DND-41 (cell line): ENCODE data around the gene GID8.

Source experiments
- ATAC-seq: fragments of 200-7000 bp; cut with Tn5 transposase; 3 replicates; pipeline ENCODE4 v1.9.1; 2021; ENCODE audit warnings: low read depth; ENCODE audit not compliant: insufficient read depth
- DNase-seq: peaks from one replicate; pipeline ENCODE4 v3.0.0-alpha.2; 2020
- H2AFZ ChIP-seq: 2 replicates; pipeline ENCODE4 v1.6.0; 2012; ENCODE audit warnings: low read depth, low read length
- H3K27ac ChIP-seq: 2 replicates; pipeline ENCODE4 v1.5.1; 2012; ENCODE audit warnings: low read length, inconsistent platforms
- H3K27me3 ChIP-seq: fragments of 200-600 bp; sonication (generic); 2 replicates; pipeline ENCODE4 v1.6.0; 2012; ENCODE audit warnings: low read length, mild to moderate bottlenecking, inconsistent platforms; ENCODE audit not compliant: insufficient read depth, poor library complexity
- H3K36me3 ChIP-seq: 2 replicates; pipeline ENCODE4 v1.5.1; 2012; ENCODE audit warnings: low read length, inconsistent platforms; ENCODE audit not compliant: insufficient read depth
- H3K4me1 ChIP-seq: 2 replicates; pipeline ENCODE4 v1.5.1; 2012; ENCODE audit warnings: mild to moderate bottlenecking, low read length; ENCODE audit not compliant: insufficient read depth
- H3K4me2 ChIP-seq: 2 replicates; pipeline ENCODE4 v1.6.0; 2012; ENCODE audit warnings: mild to moderate bottlenecking, moderate library complexity, low read length, inconsistent platforms; ENCODE audit not compliant: insufficient read depth
- H3K4me3 ChIP-seq, 2 experiments: fragments of 200-600 bp in 1 of 2; shearing (Covaris generic) in 1 of 2; 2 replicates each; pipeline ENCODE4 v1.5.1; 2012 to 2016; ENCODE audit warnings: inconsistent platforms in 2 of 2, low read length in 2 of 2, mild to moderate bottlenecking in 2 of 2, low read depth in 1 of 2, moderate library complexity in 1 of 2
- H3K79me2 ChIP-seq: 2 replicates; pipeline ENCODE4 v1.6.0; 2012; ENCODE audit warnings: low read length, inconsistent platforms; ENCODE audit not compliant: insufficient read depth
- H3K9ac ChIP-seq: 2 replicates; pipeline ENCODE4 v1.6.0; 2012; ENCODE audit warnings: low read depth, mild to moderate bottlenecking, inconsistent platforms, low read length, moderate library complexity
- H3K9me3 ChIP-seq: 2 replicates; pipeline ENCODE4 v1.5.1; 2012; ENCODE audit warnings: low read length, moderate library complexity, mild to moderate bottlenecking, inconsistent platforms; ENCODE audit not compliant: insufficient read depth, severe bottlenecking
- H4K20me1 ChIP-seq: 2 replicates; pipeline ENCODE4 v1.6.0; 2012; ENCODE audit warnings: low read length; ENCODE audit not compliant: insufficient read depth
- EZH2 ChIP-seq: IDR thresholded peaks from 3 replicates; pipeline ENCODE4 v1.6.1; 2012; ENCODE audit warnings: borderline replicate concordance, low read depth, mild to moderate bottlenecking, moderate library complexity, low read length, inconsistent platforms; ENCODE audit not compliant: severe bottlenecking
- TF ChIP-seq, protein P1 (sequence below): IDR thresholded peaks from 2 replicates; pipeline ENCODE4 v1.5.1; 2012; ENCODE audit warnings: borderline replicate concordance, low read length, moderate library complexity, mild to moderate bottlenecking; ENCODE audit not compliant: poor library complexity, severe bottlenecking; ENCODE audit errors: extremely low read depth

The GID8 gene

DNA sequence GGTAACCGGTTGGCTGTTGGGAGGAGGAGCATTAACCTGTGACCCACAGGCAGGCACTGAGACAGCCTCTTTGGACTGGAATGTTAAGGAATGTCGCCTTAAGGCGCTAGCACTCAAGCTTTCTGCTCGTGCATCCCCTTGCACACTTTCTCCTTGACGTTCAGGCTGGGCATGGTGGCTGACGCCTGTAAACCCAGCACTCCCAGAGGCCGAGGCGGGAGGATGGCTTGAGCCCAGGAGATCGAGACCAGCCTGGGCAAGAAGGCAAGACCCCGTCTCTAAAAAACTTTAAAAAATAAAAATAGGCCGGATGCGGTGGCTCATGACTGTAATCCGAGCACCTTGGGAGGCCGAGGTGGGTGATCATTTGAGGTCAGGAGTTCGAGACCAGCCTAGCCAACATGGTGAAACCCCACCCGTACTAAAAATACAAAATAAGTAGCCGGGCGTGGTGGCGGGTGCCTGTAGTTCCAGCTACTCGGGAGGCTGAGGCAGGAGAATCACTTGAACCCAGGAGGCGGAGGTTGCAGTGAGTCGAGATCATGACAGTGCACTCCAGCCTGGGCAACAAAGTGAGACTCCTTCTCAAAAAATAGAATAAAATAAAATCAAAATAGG, 1.9 kb upstream of the GID8 start:
- peaks cover 70% of the 10 kb centered on the region for H4K20me1 ChIP-seq
- H3K4me1 ChIP-seq: peaks cover 71% of the 10 kb centered on the region
- DNase-seq (no peak), ATAC-seq (no peak)
- TF ChIP-seq, protein P1, sequence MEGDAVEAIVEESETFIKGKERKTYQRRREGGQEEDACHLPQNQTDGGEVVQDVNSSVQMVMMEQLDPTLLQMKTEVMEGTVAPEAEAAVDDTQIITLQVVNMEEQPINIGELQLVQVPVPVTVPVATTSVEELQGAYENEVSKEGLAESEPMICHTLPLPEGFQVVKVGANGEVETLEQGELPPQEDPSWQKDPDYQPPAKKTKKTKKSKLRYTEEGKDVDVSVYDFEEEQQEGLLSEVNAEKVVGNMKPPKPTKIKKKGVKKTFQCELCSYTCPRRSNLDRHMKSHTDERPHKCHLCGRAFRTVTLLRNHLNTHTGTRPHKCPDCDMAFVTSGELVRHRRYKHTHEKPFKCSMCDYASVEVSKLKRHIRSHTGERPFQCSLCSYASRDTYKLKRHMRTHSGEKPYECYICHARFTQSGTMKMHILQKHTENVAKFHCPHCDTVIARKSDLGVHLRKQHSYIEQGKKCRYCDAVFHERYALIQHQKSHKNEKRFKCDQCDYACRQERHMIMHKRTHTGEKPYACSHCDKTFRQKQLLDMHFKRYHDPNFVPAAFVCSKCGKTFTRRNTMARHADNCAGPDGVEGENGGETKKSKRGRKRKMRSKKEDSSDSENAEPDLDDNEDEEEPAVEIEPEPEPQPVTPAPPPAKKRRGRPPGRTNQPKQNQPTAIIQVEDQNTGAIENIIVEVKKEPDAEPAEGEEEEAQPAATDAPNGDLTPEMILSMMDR: no peak
- no peak for TF ChIP-seq EZH2
- H3K4me3 ChIP-seq: peak overlapping the region; percentile 73 to 83; a peak in 3 of 4 replicates
- H3K27ac ChIP-seq: peak overlapping the region; percentile 40; the same call in 1 of the 2 replicates
- peak overlapping the region; percentile 95 for H3K9ac ChIP-seq
- H3K4me2 ChIP-seq: peak overlapping the region; percentile 81
- H3K27me3 ChIP-seq: no peaks in the 10 kb centered on the region
- peaks cover 98% of the 10 kb centered on the region for H3K79me2 ChIP-seq
- no peaks in the 10 kb centered on the region for H3K9me3 ChIP-seq
- peaks cover 61% of the 10 kb centered on the region for H3K36me3 ChIP-seq
- no peak overlapping the region for H2AFZ ChIP-seq

GRCh38 chr20:62937268-62938104, 461 bp upstream of the GID8 start:
- Histone ChIP-seq H3K4me1 (peaks cover 64% of the 10 kb centered on the region), H3K9me3 (no peaks in the 10 kb centered on the region), H3K4me2 (peak overlapping the region; percentile 81), H2AFZ (peak overlapping the region; percentile 85), H4K20me1 (peaks cover 65% of the 10 kb centered on the region), H3K36me3 (peaks cover 68% of the 10 kb centered on the region), H3K27me3 (no peaks in the 10 kb centered on the region), H3K9ac (peak overlapping the region; percentile 95), H3K79me2 (peaks cover 98% of the 10 kb centered on the region), H3K27ac (peak overlapping the region; percentile 91), H3K4me3 (peak overlapping the region; percentile 73 to 90)
- peak; percentile 99 for DNase-seq
- no peak for TF ChIP-seq EZH2
- TF ChIP-seq, protein P1: no peak
- ATAC-seq: peak; percentile 86

GRCh38 chr20:62940875-62941274, 2.9 kb downstream of the GID8 start:
- no peak for ATAC-seq
- peaks cover 39% of the 10 kb centered on the region for H3K4me1 ChIP-seq
- H3K9me3 ChIP-seq: no peaks in the 10 kb centered on the region
- peaks cover 50% of the 10 kb centered on the region for H4K20me1 ChIP-seq
- H3K9ac ChIP-seq: peak overlapping the region; percentile 16; the same call in 1 of the 2 replicates
- DNase-seq: no peak
- H3K79me2 ChIP-seq: peaks cover 93% of the 10 kb centered on the region
- TF ChIP-seq, protein P1: no peak
- TF ChIP-seq EZH2: no peak
- no peak overlapping the region for H3K4me3 ChIP-seq
- no peak overlapping the region for H2AFZ ChIP-seq
- peak overlapping the region; percentile 27; the same call in 1 of the 2 replicates for H3K4me2 ChIP-seq
- H3K27me3 ChIP-seq: no peaks in the 10 kb centered on the region
- peaks cover 68% of the 10 kb centered on the region for H3K36me3 ChIP-seq
- H3K27ac ChIP-seq: peak overlapping the region; percentile 3; the same call in 1 of the 2 replicates
